HG02678 (cell line): Measurements from ENCODE around the gene CREB3L4.

ENCODE experiments used
- ATAC-seq: cut with Tn5 transposase; IDR thresholded peaks from one replicate; pipeline ENCODE4 v1.9.1; 2021; ENCODE audit warnings: mild to moderate bottlenecking, moderate library complexity; ENCODE audit not compliant: unreplicated experiment

Gene CREB3L4

GRCh38 chr1:153967107-153967999 lies at the start of gene CREB3L4:
TSS of gene CREB3L4 (plus strand) at chr1:153967902. CDS start at chr1:153968526, 624 bp downstream.
- peak; percentile 74 for ATAC-seq

- no peak for ATAC-seq
These were observed 47.5 kb upstream of the CREB3L4 start for GRCh38 chr1:153919876-153920852.

GRCh38 chr1:153921080-153921802 lies 46.5 kb upstream of the CREB3L4 start:
- ATAC-seq, result no peak

- no peak for ATAC-seq
These were observed 46.0 kb upstream of the CREB3L4 start for GRCh38 chr1:153921803-153922075.

GRCh38 chr1:153922076-153922971 lies 45.4 kb upstream of the CREB3L4 start:
- ATAC-seq, result peak; percentile 34

GRCh38 chr1:153922972-153923925 lies 44.5 kb upstream of the CREB3L4 start, which contains the start of gene GATAD2B:
TSS of gene GATAD2B (minus strand) at chr1:153922972. CDS start at chr1:153828347, 94,625 bp downstream.
- peak; percentile 94 for ATAC-seq

- no peak for ATAC-seq
These were observed 41.3 kb upstream of the CREB3L4 start for GRCh38 chr1:153926405-153926804.

- no peak for ATAC-seq
These were observed 39.5 kb upstream of the CREB3L4 start for GRCh38 chr1:153928245-153928644.

GRCh38 chr1:153928791-153929341 lies 38.8 kb upstream of the CREB3L4 start:
- no peak for ATAC-seq

- no peak for ATAC-seq
These were observed 38.3 kb upstream of the CREB3L4 start for GRCh38 chr1:153929426-153929825.

GRCh38 chr1:153929981-153930948 lies 37.4 kb upstream of the CREB3L4 start:
- no peak for ATAC-seq

GRCh38 chr1:153932156-153933131 lies 35.3 kb upstream of the CREB3L4 start:
- ATAC-seq, result no peak

GRCh38 chr1:153933430-153933829 lies 34.3 kb upstream of the CREB3L4 start:
- ATAC-seq, result no peak

- no peak for ATAC-seq
These were observed 33.7 kb upstream of the CREB3L4 start for GRCh38 chr1:153933955-153934354.

GRCh38 chr1:153934746-153935145 lies 33.0 kb upstream of the CREB3L4 start:
- no peak for ATAC-seq
